SHP77 treated with DMSO at 0.1 percent for 48 hours (cell line): ENCODE measurements around the gene FABP1.

Source experiments
- DNase-seq: peaks from one replicate; lab custom pipeline; 2025; lab: John Stamatoyannopoulos, UW

Gene FABP1

DNA sequence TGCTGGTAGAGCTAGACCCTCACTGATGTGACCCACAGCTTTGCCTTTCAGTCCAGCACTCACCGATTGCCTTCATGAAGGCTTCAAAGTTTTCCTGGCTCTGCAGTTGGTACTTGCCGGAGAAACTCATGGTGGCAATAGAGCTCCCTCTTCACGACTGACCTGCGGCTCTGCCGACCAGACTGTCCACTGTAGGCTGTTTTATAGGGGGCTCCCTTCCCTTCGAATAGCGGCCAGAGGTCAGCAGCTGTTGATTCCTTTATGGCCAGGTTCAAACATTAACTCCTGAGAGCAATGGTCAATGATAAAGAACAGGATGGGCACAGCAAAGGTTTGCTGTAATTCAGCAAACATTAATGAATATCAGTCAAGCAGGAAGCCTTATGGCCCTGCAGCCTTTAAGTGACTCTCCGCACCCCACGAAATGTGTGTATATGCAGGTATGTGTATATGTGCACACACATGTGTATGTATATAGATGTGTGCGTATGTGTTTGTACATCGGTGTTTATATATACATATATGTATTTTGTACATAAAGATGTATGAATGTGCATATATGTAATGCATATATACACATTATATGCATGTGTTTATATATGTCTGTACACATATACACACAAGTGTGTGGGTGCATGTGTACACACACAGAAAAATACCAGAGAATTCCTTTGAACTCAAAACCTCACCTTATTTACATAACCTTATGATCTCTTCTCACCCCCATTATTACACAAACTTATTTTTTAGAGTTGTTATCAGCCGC lies at the start of gene FABP1:
TSS of gene FABP1 (minus strand) at position 175 of the 766 bp plus-strand sequence. CDS start at position 130, 45 bp downstream.
- DNase-seq = no peak

DNA sequence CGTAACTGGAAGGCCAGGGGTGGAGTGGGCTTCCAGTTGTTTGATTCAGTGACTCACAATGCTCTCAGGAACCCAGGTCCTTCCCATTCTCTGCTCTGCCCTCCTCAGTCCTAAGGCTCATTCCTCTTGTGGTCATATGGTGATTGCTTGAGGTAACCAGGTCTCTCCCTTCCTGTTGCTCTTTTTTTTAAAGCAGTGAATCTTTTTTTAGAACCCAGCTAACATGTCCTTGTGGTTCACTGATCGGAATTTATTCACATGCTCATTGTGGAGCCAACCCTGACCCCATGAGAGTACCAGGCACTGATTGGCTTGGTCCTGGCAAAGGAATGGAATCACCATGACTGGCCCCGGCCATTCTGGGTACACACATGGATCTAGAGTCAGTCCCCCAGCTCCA lies 49.7 kb upstream of the FABP1 start:
- DNase-seq = no peak

DNA sequence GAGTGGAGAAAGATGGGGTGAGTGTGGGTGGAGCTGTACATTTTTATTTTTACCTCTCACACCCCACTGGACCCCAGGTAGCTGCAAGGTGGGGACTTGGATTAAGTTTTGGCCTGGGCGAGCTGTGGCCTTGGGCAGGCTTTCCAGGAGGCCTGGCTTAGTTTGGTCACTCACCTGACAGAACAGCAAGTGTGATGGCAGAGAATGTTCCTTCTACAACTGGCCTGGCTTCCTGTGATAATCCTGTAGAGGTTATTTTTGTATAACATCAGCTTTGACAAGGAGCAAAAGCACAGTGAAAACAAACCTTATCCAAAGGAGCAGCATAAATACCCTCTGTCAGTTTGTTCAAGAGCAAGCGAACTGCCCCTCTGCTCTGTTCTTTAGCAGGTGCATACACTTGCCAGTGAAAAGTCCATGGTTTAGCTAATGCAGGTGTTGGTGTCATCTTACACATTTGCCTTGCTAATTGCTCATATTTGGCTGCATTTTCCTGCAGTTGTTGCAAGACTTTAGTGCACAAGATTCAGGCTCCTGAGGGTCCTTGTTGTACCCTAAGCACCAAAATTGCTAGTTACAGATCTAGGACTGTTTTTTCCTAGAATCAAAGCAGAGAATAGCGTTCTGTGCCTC lies 48.6 kb upstream of the FABP1 start:
- no peak for DNase-seq

DNA sequence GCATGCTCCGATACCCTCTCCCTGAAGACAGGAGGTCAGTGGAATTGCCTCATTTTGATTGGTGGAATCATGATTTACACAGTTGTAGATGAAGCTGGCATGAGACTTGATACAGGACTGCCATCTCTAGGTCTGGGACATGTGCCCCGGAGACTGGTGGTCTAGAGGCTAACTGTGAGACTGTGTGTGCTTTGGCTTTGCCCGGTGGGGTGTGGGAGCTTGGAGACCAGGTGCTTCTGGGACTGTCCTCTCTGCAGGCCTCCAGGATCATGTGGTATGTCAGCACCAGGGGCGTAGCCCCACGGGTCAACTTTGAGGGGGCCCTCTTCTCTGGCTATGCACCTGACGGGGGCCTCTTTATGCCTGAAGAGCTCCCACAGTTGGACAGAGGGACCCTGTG lies 45.0 kb upstream of the FABP1 start:
- DNase-seq = no peak

DNA sequence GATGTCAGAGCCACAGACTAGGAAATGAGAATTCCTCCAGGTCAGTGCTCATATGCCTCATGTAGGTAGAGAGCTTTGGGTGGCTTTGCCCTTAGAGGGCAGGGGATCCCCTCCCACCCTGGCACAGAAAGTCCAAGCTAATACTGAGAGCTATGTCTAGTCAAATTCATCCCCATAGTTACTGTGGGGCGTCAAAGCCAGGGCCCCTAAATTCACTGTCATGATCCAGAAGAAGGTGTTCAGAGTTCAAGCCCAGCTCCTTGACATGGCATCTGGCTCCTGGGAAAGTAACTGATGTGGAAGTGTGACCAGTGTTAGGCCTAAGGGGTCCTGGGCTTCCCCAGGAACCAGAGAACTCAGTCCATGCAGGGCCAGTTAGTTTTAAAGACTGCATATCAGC lies 44.1 kb upstream of the FABP1 start:
- DNase-seq = no peak

DNA sequence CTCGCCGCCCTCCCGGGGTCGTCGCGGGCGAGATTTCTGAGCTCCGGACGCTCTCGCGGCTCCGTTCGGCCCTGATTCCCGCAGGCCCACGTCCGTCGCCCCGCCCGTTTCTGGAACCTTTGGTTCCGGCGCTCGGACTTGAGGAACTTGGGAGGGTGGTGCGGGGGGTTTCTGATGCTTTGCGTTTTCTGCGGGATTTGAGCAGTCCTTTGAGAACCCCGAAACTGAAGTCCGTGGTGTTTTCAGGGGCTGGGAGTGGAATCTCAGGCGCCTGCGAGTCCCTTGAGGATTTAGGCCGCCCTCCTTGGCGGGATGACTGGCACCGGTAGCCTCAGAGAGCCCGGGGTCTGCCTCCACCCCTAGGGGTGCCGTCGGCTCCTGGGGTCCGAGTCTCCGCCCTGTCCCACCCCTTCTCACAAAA lies 42.6 kb upstream of the FABP1 start:
- no peak for DNase-seq

DNA sequence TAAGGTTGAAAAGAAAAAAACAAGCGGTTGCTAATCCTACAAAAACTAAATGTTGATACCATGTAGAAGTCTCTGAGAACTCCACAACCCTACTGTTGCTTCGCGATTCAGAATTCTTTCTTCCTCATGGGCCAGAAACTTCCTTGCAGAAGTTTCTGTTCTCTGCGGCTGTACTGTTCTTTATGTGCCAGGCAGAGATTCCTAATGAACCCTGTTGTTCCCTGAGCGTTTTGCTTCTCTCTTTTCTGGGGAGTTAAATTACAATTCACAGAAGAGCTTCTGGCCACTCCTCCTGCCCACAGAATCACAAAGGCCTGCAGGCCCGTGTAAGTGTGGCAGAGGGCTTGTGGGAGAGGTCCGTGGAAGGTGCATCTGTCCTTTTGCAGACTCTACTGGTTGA lies 40.5 kb upstream of the FABP1 start:
- no peak for DNase-seq

DNA sequence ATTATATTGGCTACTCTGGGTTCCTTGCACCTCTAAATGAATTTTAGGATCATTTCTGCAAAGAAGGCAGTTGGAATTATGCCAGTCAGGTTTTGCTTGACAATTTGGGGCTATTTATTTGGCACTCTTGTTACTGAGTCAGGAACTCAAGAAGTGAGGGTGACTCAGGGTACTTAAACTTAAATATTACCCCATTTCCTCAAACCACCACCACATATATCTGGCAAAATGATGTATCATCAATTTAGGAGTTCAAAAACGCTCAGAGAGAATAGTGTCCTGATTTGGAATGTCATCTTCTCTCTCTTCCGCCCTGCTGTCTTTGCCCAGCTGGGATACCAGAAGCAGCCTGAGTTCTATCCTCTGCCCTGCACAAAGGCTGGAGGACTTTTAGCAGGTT lies 39.9 kb upstream of the FABP1 start:
- DNase-seq = no peak

DNA sequence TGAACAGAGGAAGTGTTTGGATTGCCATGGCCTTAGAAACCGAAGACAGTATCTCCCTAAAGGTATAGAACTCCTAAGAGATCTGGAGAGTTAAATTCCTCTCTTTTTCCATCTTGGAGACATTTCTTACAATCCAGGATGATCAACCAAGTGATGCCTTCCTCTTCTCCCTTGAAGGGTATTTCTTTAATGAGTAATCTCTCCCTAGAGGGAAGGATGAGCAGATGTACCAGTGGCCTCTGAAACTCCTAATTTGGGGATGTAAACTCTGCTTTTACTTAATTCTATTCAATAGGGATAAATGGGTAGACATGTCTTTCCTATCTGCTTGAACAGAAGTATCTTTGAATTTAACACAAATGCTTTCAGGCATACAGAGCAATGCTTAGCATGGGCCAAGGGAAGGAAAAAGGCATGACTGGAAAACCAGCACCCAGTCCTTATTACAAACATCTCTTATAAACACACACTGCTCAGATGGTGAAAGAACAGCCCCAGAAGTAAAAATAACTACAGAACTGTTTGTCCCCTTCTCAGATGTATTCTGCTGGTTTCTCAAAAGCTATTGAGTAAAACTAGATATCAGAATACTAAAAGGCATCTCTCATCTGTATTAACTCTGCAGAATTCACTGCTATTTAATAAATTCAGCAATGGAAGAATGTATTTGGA lies 37.6 kb upstream of the FABP1 start:
- DNase-seq = no peak

DNA sequence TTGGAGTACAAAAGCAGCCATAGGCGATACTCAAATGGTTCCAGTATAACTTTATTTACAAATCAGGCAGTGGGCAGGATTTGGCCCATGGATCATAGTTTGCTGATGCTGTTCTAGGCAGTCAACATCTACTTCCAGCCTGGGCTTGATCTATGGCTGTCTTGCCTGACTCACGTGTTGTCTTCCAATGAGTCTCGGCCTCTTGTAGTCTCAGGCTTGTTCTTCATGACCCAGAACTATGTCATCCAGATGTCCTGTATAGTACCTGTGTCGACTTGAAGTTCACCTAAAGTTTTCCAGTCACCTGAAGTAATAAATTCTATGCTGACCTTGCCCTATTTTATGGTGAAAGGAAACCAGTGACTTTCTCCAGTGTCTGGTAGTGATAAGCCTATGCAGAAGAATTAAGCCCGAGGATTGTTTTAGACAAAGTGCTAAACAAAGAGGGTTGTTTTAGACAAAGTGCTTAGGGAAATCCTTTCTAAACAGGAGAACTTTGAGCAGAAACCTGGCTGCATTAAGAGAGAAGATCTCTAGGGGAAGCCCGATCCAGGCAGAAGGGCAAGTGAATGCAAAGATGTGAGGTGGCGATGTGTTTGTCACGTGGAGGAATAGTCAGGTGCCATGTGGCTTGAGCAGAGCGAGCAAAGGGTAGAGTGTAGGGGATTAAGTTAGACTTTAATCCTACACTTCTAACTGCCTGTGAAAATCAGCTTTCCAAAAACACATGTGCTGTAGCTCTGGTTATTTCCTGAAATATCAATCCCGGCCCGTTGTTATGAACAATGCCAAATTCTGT lies 33.8 kb upstream of the FABP1 start:
- DNase-seq = no peak

DNA sequence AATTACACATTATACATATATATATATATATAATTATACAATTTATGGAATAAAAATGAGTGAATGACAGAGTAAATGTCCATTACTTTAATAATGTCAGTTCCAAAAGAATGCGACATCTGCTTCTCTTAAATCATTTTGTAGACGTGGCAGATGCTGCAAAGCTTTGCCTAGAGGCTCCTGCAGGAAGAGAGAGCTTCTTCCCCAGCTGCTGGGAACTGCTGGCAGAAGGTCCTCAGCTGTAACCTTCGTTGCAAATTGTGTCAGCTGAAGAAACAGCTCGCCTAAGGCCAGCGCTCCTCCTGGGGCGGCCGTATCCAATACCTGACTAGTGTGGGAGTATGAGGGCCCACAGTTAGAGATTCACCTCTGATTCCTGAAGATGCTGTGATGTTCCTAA lies 32.7 kb upstream of the FABP1 start:
- DNase-seq = no peak

DNA sequence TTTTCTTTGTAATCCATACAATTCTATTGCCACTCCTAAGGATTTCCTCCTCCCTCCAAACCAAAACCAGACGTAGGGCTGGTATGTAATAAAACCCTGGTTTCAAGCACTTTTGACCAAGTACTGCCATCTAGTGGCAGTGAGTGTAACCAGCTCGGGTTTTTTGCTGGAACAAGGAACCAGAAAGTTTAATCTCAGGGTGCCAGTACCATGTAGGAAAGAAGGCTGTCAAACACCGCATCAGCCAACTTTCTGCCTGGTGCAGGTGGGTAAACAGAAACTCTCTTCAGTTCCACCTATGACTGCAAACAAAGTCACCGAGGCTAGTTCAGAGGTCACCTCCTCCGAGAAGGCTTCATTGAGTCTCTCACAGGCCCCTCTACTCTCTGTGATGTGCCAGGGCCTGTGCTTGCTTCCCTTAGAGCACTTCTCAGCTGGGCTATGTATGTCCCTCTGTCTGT lies 32.1 kb upstream of the FABP1 start:
- DNase-seq = peak; percentile 24

DNA sequence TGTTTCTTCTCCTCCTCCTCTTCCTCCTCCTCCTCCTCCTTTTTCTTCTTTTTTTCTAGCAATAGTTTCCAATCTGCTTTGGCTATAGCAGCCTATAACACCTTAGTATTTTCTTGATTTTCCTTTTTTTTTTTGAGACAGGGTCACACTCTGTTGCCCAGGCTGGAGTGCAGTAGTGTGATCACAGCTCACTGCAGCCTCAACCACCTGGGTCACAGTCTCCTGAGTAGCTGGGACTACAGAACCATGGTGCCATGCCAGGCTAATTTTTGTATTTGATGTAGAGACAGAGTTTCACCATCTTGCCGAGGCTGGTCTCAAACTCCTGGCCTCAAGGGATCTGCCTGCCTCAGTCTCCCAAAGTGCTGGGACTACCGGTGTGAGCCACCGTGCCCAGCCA lies 31.6 kb upstream of the FABP1 start:
- DNase-seq = no peak

DNA sequence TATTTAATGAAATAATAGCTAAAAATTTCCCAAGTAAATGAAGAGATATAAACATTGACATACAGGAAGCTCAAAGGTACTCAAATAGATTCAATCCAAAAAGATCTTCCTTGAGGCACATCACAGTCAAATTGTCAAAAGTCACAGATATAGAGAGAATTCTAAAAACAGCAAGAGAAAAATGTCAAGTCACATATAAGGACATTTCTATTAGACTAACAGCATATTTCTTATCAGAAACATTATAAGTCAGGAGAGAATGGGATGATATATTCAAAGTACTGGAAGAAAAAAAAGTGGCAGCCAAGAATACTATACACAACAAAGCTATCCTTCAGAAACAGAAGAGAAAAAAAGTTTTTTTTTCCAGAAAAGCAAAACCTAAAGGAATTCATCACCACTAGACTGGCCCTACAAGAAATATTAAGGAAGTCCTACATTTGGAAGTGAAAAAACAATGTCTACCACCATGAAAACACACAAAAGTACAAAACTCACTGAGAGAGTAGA lies 21.1 kb upstream of the FABP1 start:
- no peak for DNase-seq

DNA sequence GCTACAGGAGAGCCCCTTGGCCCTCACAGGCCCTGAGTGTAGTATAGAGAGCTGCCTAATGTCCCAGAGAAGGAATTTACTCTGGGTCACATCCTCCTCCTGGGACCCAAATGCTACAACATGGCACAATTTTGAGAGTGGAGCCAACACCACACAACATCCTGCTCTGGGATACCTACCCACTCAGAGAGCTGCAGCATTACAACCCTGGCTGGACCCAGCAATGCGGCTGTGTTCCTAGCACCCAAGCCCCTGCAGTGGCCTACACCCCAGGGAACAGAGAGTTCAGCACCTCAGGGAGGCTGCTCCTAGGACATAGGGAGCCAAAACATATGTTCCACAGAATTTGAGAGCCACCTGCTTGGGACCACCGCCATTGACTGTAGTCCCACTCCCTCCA lies 19.3 kb upstream of the FABP1 start:
- DNase-seq = no peak

DNA sequence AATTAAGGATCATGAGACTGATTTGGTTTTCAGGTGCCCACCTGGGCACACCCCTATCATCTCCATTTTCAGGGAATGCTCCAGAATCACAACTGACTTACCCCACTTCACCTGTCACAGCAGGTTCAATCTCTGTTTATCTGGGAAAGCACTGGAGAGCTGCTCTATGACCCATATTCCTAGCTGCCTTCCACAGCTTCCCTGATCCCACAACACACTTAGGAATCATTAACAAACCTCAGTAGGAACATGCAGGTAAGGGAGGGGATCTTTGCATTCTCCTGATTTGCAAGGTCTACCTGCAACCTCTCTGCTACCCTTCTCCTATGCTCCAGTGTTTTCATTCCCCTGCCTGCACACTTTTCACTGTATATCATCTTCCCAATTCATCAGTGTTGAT lies 18.7 kb upstream of the FABP1 start:
- DNase-seq = no peak

DNA sequence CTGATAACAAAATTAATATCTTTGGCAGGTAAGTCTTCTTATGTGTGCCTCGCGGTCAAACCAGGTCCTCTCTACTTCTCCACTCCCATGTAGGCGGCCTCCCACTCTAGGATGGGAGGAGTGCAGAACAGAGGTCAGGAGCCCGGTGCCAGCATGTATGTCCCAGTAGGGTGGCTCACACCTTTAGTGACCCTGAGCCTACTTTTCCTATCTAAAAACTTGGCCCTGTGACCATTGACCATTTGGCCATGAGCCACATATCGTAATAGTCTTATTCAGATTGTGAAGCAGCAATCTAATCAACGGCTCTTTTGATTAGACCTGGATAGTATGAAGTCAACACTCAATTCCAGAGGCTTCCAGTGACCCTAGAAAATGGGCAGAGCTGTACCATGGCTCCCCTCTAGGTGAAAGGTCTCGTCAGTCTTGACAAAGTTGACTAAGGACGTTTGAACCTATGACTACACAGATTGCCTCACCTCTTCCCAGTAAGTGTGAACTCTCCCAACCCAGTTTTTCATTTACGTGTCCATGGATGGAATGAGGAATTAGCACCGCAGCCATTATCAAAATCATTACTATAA lies 17.1 kb upstream of the FABP1 start:
- DNase-seq = no peak

DNA sequence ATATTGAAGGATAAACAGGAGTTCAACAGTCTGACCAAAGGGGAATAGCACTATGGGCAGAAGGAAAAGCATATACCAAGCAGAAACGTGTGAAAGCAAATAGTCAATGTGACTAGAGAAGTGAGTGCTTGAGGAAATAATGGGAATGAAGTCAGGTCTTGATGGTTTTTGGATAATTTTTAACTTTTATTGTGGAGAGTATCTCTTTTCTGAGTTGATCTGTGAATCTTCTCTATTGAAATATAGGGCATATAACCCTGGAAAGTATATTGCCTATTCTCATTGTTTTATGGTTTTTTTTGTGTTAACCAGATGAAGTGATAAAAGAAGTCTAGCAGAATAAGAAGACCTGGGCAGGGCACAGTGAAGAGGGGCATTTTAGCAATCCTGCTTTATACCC lies 16.4 kb upstream of the FABP1 start:
- DNase-seq = no peak

DNA sequence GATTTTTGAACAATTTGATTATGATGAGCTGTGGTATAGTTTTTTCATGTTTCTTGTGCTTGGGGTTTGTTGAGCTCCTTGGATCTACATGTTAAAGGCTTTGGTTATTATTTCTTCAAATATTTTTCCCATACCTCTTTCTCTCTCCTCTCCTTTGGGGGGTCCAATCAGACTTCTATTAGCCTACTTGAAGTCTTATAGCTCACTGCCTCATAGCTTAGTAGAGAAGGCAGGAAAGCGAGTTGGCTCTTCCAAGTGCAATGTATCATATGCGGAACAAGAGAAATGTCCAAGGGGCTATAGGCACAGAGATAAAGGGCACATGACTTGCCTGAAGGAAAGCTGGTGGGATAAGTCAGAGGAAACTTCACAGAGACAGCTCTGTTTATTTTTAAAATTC lies 14.1 kb upstream of the FABP1 start:
- DNase-seq = no peak

DNA sequence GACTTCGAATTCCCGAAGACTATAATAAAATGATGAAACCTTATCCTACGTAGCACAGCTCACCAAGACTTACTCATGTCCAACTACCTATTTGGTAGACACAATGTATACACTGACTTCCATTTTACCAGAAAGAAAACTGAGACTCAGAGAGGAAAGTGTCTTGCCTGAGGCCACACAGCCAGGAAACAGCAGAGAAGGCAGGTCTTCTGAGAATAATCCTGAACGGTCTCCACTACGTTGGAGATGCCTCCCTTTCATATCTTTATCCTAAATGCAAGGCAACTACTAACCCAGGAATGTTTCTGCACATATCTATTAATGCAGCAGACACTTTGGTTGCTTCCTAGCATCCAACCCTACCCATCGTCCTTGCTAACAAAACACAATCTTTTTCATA lies 11.9 kb upstream of the FABP1 start:
- DNase-seq = no peak

DNA sequence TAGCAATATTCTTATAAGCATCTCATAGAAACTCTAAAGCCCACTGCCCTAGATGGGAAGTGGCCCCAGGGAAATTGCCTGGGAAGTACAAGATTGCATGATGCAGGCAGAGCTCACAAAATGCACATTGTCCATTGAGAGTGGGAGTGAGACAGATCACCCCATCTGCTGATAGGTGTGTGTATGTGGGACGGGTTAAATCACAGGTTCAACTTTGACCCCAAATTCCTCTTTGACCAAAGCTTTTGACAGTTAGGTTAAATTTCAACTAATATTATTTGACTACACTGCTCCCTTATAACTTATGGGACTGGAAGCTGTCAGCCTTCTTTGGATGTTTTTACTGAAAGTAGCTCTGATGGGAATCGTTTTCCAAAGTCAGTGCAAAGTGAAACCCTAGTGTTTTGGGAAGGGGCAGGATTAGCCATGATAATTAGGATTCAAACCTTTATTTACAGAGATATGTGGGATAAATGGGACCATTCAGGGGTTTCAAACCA lies 11.4 kb upstream of the FABP1 start:
- no peak for DNase-seq

DNA sequence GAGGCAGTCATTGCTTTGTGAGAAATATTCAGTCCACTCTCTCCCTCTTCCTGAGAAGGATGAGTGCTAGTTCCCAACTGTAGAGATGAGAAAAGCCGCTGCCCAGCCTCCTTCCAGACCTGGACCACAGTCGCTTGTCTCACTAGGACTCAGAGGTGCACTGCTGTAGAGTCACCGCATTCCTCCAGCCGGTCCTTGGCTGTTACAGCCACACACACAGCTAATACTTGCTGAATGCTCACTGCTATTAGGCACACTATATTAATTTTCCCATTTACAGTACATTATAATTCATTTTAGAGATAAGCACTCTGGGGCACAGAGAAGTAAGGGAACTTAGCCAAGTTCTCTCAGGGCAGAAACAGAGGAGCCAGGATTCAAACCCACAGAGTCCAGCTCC lies 10.0 kb upstream of the FABP1 start:
- no peak for DNase-seq
